NB4 (cell line): Measurements from ENCODE around the gene ABCD4.

Source experiments
- CTCF ChIP-seq: IDR thresholded peaks from one replicate; pipeline ENCODE4 v1.5.1; 2012; ENCODE audit warnings: low read depth, low read length
- MYC ChIP-seq: IDR thresholded peaks from 2 replicates; pipeline ENCODE4 v1.6.1; 2011; ENCODE audit warnings: low read depth, low read length
- POLR2A ChIP-seq: IDR thresholded peaks from 2 replicates; pipeline ENCODE4 v1.6.1; 2011; ENCODE audit warnings: mild to moderate bottlenecking; ENCODE audit not compliant: insufficient read length; ENCODE audit errors: extremely low read depth
- TF ChIP-seq, protein P1 (sequence below): IDR thresholded peaks from 2 replicates; pipeline ENCODE4 v1.6.1; 2011; ENCODE audit warnings: low read depth, low read length

DNA sequence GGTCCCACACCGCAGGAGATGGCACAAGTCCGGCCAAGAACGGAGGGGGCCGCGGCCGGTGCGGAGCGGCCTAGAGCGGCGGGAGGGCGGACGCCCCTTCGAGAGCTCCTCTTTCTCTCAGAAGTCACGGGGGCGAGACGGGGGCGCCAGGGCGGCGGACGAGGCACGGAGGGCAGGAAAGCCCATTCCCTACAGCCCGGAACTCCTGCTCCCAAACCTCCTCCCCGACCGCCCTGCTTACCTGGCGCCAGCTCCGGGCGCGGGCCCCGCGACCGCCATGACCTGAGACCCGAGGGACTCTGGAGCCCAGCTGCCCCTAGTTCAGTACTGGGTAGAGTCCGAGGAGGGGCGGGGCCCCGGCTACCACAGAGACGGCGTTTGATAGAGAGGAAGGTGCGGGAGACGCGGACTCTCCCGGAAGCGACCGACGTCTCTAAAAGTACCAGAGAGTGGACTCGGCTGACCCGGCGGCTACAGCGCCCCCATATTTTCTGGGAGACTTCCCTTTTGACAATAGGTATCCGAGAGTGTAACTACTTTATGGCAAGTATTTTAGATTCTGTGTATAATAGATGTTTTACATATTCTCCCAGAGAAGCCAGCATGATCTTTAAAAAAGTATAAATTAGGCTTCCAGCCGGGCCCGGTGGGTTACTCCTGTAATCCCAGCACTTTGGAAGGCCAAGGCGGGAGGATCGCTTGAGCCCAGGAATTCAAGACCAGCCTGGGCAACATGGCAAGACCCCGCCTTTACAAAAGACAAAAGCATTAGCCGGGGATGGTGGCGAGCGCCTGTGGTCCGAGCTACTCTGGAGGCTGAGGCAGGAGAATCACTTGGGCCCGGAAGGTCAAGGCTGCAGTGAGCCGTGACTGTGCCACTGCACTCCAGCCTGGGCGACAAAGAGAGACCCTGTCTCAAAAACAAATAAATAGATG is at the start of gene ABCD4:
- TF ChIP-seq CTCF = peak; percentile 59
- TF ChIP-seq POLR2A = peak; percentile 83
- TF ChIP-seq MYC = no peak
- TF ChIP-seq, protein P1, sequence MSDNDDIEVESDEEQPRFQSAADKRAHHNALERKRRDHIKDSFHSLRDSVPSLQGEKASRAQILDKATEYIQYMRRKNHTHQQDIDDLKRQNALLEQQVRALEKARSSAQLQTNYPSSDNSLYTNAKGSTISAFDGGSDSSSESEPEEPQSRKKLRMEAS = no peak
